MM.1S (cell line): ENCODE measurements around the gene SLC25A22.

Experiments
- DNase-seq: peaks from one replicate; pipeline ENCODE4 v3.0.0-alpha.2; 2015
- H2AFZ ChIP-seq: fragments of 300-600 bp; sonication (generic); 2 replicates; pipeline ENCODE4 v1.6.0; 2016; ENCODE audit warnings: antibody characterized with exemption, low read length
- H3F3A ChIP-seq: fragments of 300-600 bp; sonication (generic); 2 replicates; pipeline ENCODE4 v1.6.1; 2016; ENCODE audit warnings: mild to moderate bottlenecking, antibody characterized with exemption, low read length, moderate library complexity, mixed read lengths; ENCODE audit not compliant: insufficient read depth
- H3K27ac ChIP-seq: fragments of 300-600 bp; sonication (generic); 2 replicates; pipeline ENCODE4 v1.5.1; 2016; ENCODE audit warnings: mild to moderate bottlenecking, low read length
- H3K27me3 ChIP-seq: fragments of 300-600 bp; sonication (generic); replicated peaks from 2 replicates; pipeline ENCODE4 v1.6.0; 2016; ENCODE audit warnings: low read length; ENCODE audit not compliant: insufficient read depth
- H3K36me3 ChIP-seq: fragments of 300-600 bp; sonication (generic); replicated peaks from 2 replicates; pipeline ENCODE4 v1.6.1; 2016; ENCODE audit warnings: mild to moderate bottlenecking, low read length, mixed read lengths; ENCODE audit not compliant: insufficient read depth
- H3K4me1 ChIP-seq: fragments of 300-600 bp; sonication (generic); 2 replicates; pipeline ENCODE4 v1.6.1; 2016; ENCODE audit warnings: low read length, mixed read lengths
- H3K4me2 ChIP-seq: fragments of 300-600 bp; sonication (generic); 2 replicates; pipeline ENCODE4 v1.6.0; 2016; ENCODE audit warnings: low read depth, low read length
- H3K4me3 ChIP-seq: fragments of 300-600 bp; sonication (generic); 2 replicates; pipeline ENCODE4 v1.5.1; 2016; ENCODE audit warnings: low read length, mixed read lengths
- H3K79me2 ChIP-seq: fragments of 300-600 bp; sonication (generic); 2 replicates; pipeline ENCODE4 v1.6.1; 2016; ENCODE audit warnings: mixed run types, low read length, mixed read lengths
- H3K9ac ChIP-seq: fragments of 300-600 bp; sonication (generic); 2 replicates; pipeline ENCODE4 v1.6.1; 2016; ENCODE audit warnings: low read length, mixed read lengths
- H3K9me2 ChIP-seq: fragments of 300-600 bp; sonication (generic); replicated peaks from 2 replicates; pipeline ENCODE4 v1.6.1; 2016; ENCODE audit warnings: mild to moderate bottlenecking, low read length, mixed read lengths; ENCODE audit not compliant: insufficient read depth
- H3K9me3 ChIP-seq: fragments of 300-600 bp; sonication (generic); replicated peaks from 2 replicates; pipeline ENCODE4 v1.6.1; 2016; ENCODE audit warnings: mild to moderate bottlenecking, low read length, mixed read lengths; ENCODE audit not compliant: insufficient read depth
- H4K20me1 ChIP-seq: fragments of 300-600 bp; sonication (generic); 2 replicates; pipeline ENCODE4 v1.6.1; 2016; ENCODE audit warnings: mild to moderate bottlenecking, low read length, moderate library complexity, mixed read lengths; ENCODE audit not compliant: insufficient read depth
- CTCF ChIP-seq: fragments of 300-600 bp; sonication (generic); IDR thresholded peaks from 2 replicates; pipeline ENCODE4 v1.5.1; 2016; ENCODE audit warnings: antibody characterized with exemption, low read length, mixed read lengths
- EZH2 ChIP-seq: fragments of 300-600 bp; sonication (generic); optimal IDR thresholded peaks from 2 replicates; pipeline ENCODE3; 2017; ENCODE audit warnings: low read depth, mild to moderate bottlenecking, antibody characterized with exemption, low read length, mixed read lengths
- EZH2phosphoT487 ChIP-seq: fragments of 300-600 bp; sonication (generic); IDR thresholded peaks from 2 replicates; pipeline ENCODE4 v1.6.1; 2018; ENCODE audit warnings: antibody characterized with exemption, low read length

Gene SLC25A22

GRCh38 chr11:763549-764321, 34.3 kb downstream of the SLC25A22 start:
- Histone ChIP-seq H3F3A (peaks cover 28% of the 10 kb centered on the region), H2AFZ (no peak overlapping the region), H4K20me1 (peaks cover 3% of the 10 kb centered on the region; the same call in 1 of the 2 replicates), H3K9ac (no peak overlapping the region), H3K4me3 (no peak overlapping the region), H3K9me3 (no peaks in the 10 kb centered on the region), H3K4me2 (no peak overlapping the region), H3K9me2 (no peaks in the 10 kb centered on the region), H3K36me3 (peaks cover 8% of the 10 kb centered on the region), H3K27ac (no peak overlapping the region), H3K79me2 (peaks cover 6% of the 10 kb centered on the region; the same call in 1 of the 2 replicates), H3K27me3 (no peaks in the 10 kb centered on the region), H3K4me1 (no peaks in the 10 kb centered on the region)
- no peak for TF ChIP-seq EZH2phosphoT487
- TF ChIP-seq CTCF: no peak
- no peak for TF ChIP-seq EZH2
- DNase-seq: peak; percentile 5

DNA sequence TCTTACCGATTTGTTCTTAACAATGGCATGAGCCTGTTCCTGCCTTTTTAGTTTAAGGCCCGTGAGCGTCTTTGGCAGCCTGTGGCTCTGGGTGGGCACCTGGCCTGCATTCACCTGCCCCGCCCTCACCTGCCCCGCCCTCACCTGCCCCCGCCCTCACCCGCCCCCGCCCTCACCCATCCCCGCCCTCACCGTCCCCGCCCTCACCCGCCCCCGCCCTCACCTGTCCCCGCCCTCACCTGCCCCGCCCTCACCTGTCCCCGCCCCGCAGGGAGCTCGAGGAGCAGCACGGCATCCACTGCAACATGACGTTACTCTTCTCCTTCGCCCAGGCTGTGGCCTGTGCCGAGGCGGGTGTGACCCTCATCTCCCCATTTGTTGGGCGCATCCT, 35.0 kb downstream of the SLC25A22 start:
- Histone ChIP-seq H3K9ac (no peak overlapping the region), H3K4me1 (no peaks in the 10 kb centered on the region), H3K79me2 (peaks cover 6% of the 10 kb centered on the region), H3K9me2 (no peaks in the 10 kb centered on the region), H2AFZ (no peak overlapping the region), H3K36me3 (peaks cover 8% of the 10 kb centered on the region), H3K4me3 (no peak overlapping the region), H3K27me3 (no peaks in the 10 kb centered on the region), H3F3A (peaks cover 28% of the 10 kb centered on the region), H3K4me2 (no peak overlapping the region), H4K20me1 (peaks cover 3% of the 10 kb centered on the region; the same call in 1 of the 2 replicates), H3K9me3 (no peaks in the 10 kb centered on the region), H3K27ac (no peak overlapping the region)
- TF ChIP-seq EZH2phosphoT487: no peak
- no peak for TF ChIP-seq CTCF
- TF ChIP-seq EZH2: no peak
- peak; percentile 1 for DNase-seq

- no peak overlapping the region for H3K4me3 ChIP-seq
- peaks cover 28% of the 10 kb centered on the region for H3F3A ChIP-seq
- no peak overlapping the region for H3K4me2 ChIP-seq
- no peaks in the 10 kb centered on the region for H3K4me1 ChIP-seq
- H3K9ac ChIP-seq: no peak overlapping the region
- no peak for DNase-seq
- no peaks in the 10 kb centered on the region for H3K9me3 ChIP-seq
- no peaks in the 10 kb centered on the region for H3K27me3 ChIP-seq
- no peaks in the 10 kb centered on the region for H3K9me2 ChIP-seq
- H3K27ac ChIP-seq: no peak overlapping the region
- no peak for TF ChIP-seq EZH2phosphoT487
- TF ChIP-seq EZH2: no peak
- TF ChIP-seq CTCF: peak; percentile 14
- peaks cover 10% of the 10 kb centered on the region for H3K79me2 ChIP-seq
- peaks cover 8% of the 10 kb centered on the region for H3K36me3 ChIP-seq
- H4K20me1 ChIP-seq: peaks cover 3% of the 10 kb centered on the region; the same call in 1 of the 2 replicates
- no peak overlapping the region for H2AFZ ChIP-seq
Observed at GRCh38 chr11:762421-763072, 35.5 kb downstream of the SLC25A22 start.
